Stomach (tissue), 9 donors: Measurements from ENCODE around the gene E2F6. TPM values are rescaled to one million over a fixed set of nuclear protein-coding genes. Genes with fewer than 3 reads are reported as not detected.

ENCODE experiments used
- DNase-seq, 2 donors: peaks; one replicate each; pipeline versions ENCODE4 v3.0.0 to v3.0.0-alpha.2; 2013 to 2019
- H3K27ac ChIP-seq, 5 donors: fragments of 200-600 bp in 4 of 5; sonication (generic) in 4 of 5; one replicate each; pipeline ENCODE4 v1.5.1; 2013 to 2019; ENCODE audit warnings: mild to moderate bottlenecking in 1 of 5, moderate library complexity in 1 of 5
- H3K27me3 ChIP-seq, 3 donors: fragments of 200-600 bp; sonication (generic); one replicate each; pipeline ENCODE4 v1.5.1; 2017 to 2019; ENCODE audit warnings: mixed run types in 1 of 3
- H3K36me3 ChIP-seq, 4 donors: fragments of 200-600 bp; sonication (generic); 1 replicate in 3 of 4; 2 replicates in 1 of 4; pipeline ENCODE4 v1.5.1; 2016 to 2019
- H3K4me1 ChIP-seq, 4 donors: fragments of 200-600 bp; sonication (generic); one replicate each; pipeline ENCODE4 v1.5.1; 2016 to 2019
- H3K4me3 ChIP-seq, 4 donors: fragments of 200-600 bp; sonication (generic) in 3 of 4; one replicate each; pipeline ENCODE4 v1.5.1; 2016 to 2019; ENCODE audit warnings: mild to moderate bottlenecking in 1 of 4
- H3K9me3 ChIP-seq, 4 donors: fragments of 200-600 bp; sonication (generic); one replicate each; pipeline ENCODE4 v1.5.1; 2016 to 2019
- CTCF ChIP-seq, 7 experiments: fragments of 450-650 bp in 4 of 7; fragments of 200-600 bp in 3 of 7; sonication (generic) in 3 of 7; IDR thresholded peaks; one replicate each; pipeline ENCODE4 v1.5.1; 2016 to 2019; ENCODE audit warnings: antibody characterized with exemption in 7 of 7, control low read depth in 2 of 7, mild to moderate bottlenecking in 1 of 7
- EP300 ChIP-seq: sonication (generic); formaldehyde crosslinking; IDR thresholded peaks from one replicate; pipeline ENCODE4 v1.6.1; 2017; ENCODE audit warnings: antibody characterized with exemption
- POLR2A ChIP-seq, 4 donors: fragments of 450-650 bp; IDR thresholded peaks; one replicate each; pipeline ENCODE4 v1.6.1; 2016; ENCODE audit warnings: antibody characterized with exemption in 4 of 4, control low read depth in 2 of 4, mild to moderate bottlenecking in 1 of 4, moderate library complexity in 1 of 4
- POLR2AphosphoS5 ChIP-seq, 3 donors: sonication (generic); formaldehyde crosslinking; IDR thresholded peaks; one replicate each; pipeline ENCODE4 v1.6.1; 2016; ENCODE audit warnings: antibody characterized with exemption in 3 of 3
- whole genome bisulfite sequencing, 5 donors: extraction: QIAGEN DNeasy Blood & Tissue Kit in 3 of 5; methylation state at CpG; one replicate each; pipeline versions ENCODE4 v1.1.5 to v1.1.7; 2013 to 2018; 5-methylcytosine and 5-hydroxymethylcytosine counted together
- intact Hi-C: fragments of 100-400 bp; cut with DNase I; formaldehyde crosslinking; loops from one replicate; pipeline ENCODE4 v1.15.1; 2023; ENCODE audit warnings: low total_unique reads
- polyA plus RNA-seq, 3 donors: library from polyadenylated mRNA; stranded (reverse); fragments of 200-250 nt; gene quantifications; one replicate each; pipeline ENCODE4 v1.2.3, GENCODE V29; 2013
- total RNA-seq, 5 donors: library from RNA; depleted of rRNA; stranded (reverse); fragments of >200 nt; gene quantifications; one replicate each; pipeline versions ENCODE4 v1.1.0 to v1.2.3, GENCODE V29; 2014 to 2016
- donor health status: healthy with polysubstance abuse.
- donor health status: Bipolar disorder and iron deficiency.
- donor health status: healthy.

E2F6 gene
- total and polyA plus RNA-seq, 8 donors = 0.58 to 32.1 (median 10.1) TPM

GRCh38 chr2:11427224-11427623 is 38.7 kb downstream of the E2F6 start:
- DNase-seq = no peak
- no peak for TF ChIP-seq CTCF (IDR thresholded peaks at IDR 0.05)
- no peak for TF ChIP-seq EP300
- no peak for TF ChIP-seq POLR2AphosphoS5 (IDR thresholded peaks at IDR 0.05)
- TF ChIP-seq POLR2A (IDR thresholded peaks at IDR 0.05) = no peak
- intact Hi-C loops = no loop called here
- Histone ChIP-seq H3K4me1 (no peaks in the 10 kb centered on the region), H3K36me3 (no peaks in the 10 kb centered on the region), H3K4me3 (no peak overlapping the region), H3K27me3 (no peaks in the 10 kb centered on the region), H3K27ac (no peak overlapping the region), H3K9me3 (no peaks in the 10 kb centered on the region)

- no peak for DNase-seq
- Histone ChIP-seq H3K27me3 (no peaks in the 10 kb centered on the region), H3K4me1 (no peaks in the 10 kb centered on the region), H3K27ac (no peak overlapping the region), H3K36me3 (no peaks in the 10 kb centered on the region), H3K4me3 (no peak overlapping the region), H3K9me3 (peaks cover 2 to 4% (median 2%) of the 10 kb centered on the region in 4 donors)
- WGBS, 5 donors = 95 to 98% (median 97%) methylated on average over 4 of the region's 4 CpGs
- TF ChIP-seq POLR2AphosphoS5 (IDR thresholded peaks at IDR 0.05) = no peak
- TF ChIP-seq POLR2A (IDR thresholded peaks at IDR 0.05) = no peak
- TF ChIP-seq EP300 = no peak
- intact Hi-C loops = no loop called here
These were observed 43.0 kb downstream of the E2F6 start for GRCh38 chr2:11422901-11423435.

- intact Hi-C loops = no loop called here
- TF ChIP-seq POLR2A (IDR thresholded peaks at IDR 0.05) = no peak
- no peak for TF ChIP-seq POLR2AphosphoS5 (IDR thresholded peaks at IDR 0.05)
- no peak for TF ChIP-seq CTCF (IDR thresholded peaks at IDR 0.05)
- no peak for TF ChIP-seq EP300
- no peak overlapping the region for H3K27ac ChIP-seq
- H3K4me1 ChIP-seq = no peaks in the 10 kb centered on the region
- H3K36me3 ChIP-seq = no peaks in the 10 kb centered on the region
- H3K4me3 ChIP-seq = no peak overlapping the region
- WGBS, 5 donors = 88 to 98% (median 92%) methylated on average over 5 of the region's 5 CpGs
- no peak for DNase-seq
- peaks cover 4 to 9% (median 5%) of the 10 kb centered on the region in 4 donors for H3K9me3 ChIP-seq
- no peaks in the 10 kb centered on the region for H3K27me3 ChIP-seq
These were observed 43.5 kb downstream of the E2F6 start for GRCh38 chr2:11422491-11422865.

GRCh38 chr2:11421863-11422490 is 44.0 kb downstream of the E2F6 start:
- Histone ChIP-seq H3K4me1 (no peaks in the 10 kb centered on the region), H3K36me3 (no peaks in the 10 kb centered on the region), H3K27me3 (no peaks in the 10 kb centered on the region), H3K27ac (no peak overlapping the region), H3K4me3 (no peak overlapping the region), H3K9me3 (peaks cover 4 to 9% (median 5%) of the 10 kb centered on the region in 4 donors)
- TF ChIP-seq CTCF (IDR thresholded peaks at IDR 0.05) = no peak
- no peak for TF ChIP-seq EP300
- TF ChIP-seq POLR2AphosphoS5 (IDR thresholded peaks at IDR 0.05) = no peak
- TF ChIP-seq POLR2A (IDR thresholded peaks at IDR 0.05) = no peak
- DNase-seq = no peak
- 67 to 78% (median 74%) methylated on average over 7 of the region's 7 CpGs for WGBS, 5 donors
- intact Hi-C loops = no loop called here

- TF ChIP-seq CTCF (IDR thresholded peaks at IDR 0.05) = no peak
- no peak for TF ChIP-seq POLR2AphosphoS5 (IDR thresholded peaks at IDR 0.05)
- no peak for TF ChIP-seq EP300
- TF ChIP-seq POLR2A (IDR thresholded peaks at IDR 0.05) = no peak
- WGBS, 5 donors = 88 to 95% (median 94%) methylated on average over 9 of the region's 9 CpGs
These were observed 45.3 kb downstream of the E2F6 start for GRCh38 chr2:11420671-11421070.

More at GRCh38 chr2:11420671-11421070, 45.3 kb downstream of the E2F6 start:
- H3K4me3 ChIP-seq = no peak overlapping the region
- no peak for DNase-seq
- H3K4me1 ChIP-seq = no peaks in the 10 kb centered on the region
- H3K9me3 ChIP-seq = peaks cover 4 to 9% (median 5%) of the 10 kb centered on the region in 4 donors
- intact Hi-C loops = no loop called here
- H3K27me3 ChIP-seq = no peaks in the 10 kb centered on the region
- no peak overlapping the region for H3K27ac ChIP-seq
- no peaks in the 10 kb centered on the region for H3K36me3 ChIP-seq
